Measurements from ENCODE around the gene EMID1.
"Not testable (repeated sequence)": the region's sequence is repeated elsewhere in the genome, so short reads cannot be mapped to it uniquely, and the experiment has no call there.

EMID1 gene

DNA sequence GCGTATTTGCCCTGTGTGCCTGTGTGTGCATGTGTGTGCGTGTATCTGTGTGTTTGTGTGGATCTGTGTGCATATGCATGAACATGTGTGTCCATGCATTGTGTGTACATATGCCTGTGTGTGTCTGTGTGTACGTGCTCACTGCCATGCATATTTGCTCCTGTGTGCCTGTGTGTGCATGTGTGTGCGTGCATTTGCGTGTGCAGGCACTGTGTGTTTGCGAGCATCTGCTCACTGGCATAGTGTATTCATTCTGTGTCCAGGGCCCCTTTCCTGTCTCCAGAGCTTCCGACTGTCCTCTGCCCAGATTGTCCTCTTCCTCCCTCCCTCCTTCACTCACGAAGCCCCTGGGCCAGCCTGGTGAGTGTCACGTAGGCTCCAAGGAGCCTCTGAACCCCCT is 5.8 kb downstream of the EMID1 start:
- DNase-seq = no peak

- no peak for DNase-seq
Observed at GRCh38 chr22:29212743-29213142, 7.0 kb downstream of the EMID1 start.

GRCh38 chr22:29213493-29213892 is 7.8 kb downstream of the EMID1 start:
- no peak for DNase-seq

- no peak for DNase-seq
Observed at GRCh38 chr22:29214232-29214631, 8.5 kb downstream of the EMID1 start.

DNA sequence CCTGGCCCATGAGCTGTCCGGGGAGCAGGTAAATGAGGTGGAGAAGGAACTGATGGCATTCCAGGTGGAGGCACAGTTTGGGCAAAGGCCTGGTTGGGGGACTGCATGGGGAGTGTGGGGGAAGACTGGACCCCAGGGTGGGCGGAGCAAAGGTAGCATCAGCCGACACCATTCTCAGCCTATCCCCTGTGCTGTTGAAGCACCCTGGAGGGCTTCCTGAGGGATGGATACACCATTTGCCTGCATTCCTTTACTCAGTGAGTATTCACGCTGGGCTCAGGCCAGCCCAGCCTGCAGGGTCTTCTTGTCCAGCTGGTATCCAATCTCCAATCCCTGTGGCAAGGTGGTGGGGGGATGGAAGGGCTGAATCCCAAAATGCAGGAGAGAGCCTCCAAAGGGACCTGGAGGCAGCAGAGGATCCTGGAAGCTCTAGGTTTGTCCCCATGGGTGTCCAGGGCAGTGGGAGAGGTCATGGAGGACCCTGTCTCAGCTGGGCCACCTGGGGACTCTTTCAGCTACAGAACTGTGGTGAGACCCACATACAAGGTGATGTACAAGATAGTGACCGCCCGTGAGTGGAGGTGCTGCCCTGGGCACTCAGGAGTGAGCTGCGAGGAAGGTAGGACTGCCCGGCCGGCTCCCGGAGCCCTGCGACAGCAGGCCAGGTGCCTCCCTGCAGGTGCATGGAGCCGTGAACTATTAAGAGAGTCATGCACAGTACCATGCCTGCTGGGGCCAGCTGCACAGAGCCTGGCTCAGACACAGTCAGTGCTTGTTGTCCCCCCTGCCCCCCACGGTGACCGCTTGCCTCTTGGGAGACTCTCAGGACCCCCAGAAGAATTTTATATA is 9.5 kb downstream of the EMID1 start:
- DNase-seq = peak; percentile 8

DNA sequence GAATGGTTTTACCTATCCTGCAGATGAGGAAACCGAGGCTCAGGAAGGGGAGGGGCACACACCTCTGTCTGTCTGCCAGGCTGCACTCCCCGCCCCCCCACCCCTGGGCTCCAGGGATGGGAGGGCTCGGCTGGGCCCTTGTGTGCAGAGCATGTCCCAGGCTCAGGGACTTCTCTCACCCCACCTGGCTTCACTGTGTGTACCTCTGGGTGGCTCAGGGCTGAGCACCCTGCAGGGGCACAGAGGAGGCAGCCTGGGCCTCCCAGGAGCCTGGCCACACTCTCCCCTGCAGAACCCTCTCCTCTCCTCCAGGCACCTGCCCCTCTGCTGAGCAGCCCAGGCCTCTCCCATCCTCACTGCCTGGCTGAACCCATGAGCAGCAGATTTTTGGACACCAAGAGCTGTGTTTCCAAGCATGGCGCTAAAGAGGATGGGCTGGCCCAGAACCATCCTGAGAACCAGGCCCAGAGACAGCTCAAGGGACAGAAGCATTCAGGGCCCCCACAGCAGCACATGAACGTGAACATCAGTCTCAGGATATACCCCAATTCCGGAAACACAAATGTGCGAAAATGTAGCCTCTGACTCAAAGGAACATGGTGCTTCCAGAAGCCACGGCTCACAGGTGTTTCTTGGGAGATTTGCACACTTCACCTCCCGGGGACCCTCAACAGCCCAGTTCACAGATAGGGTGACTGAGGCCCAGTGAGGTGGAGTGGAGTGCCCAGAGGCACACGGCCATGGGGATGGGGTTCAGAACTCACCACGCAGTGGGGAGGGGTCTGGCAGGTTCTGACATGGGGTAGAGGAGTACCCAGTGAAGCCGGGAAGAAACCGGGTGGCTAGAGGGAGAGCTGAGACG is 10.5 kb downstream of the EMID1 start:
- DNase-seq = no peak

GRCh38 chr22:29216873-29217666 is 11.4 kb downstream of the EMID1 start:
- DNase-seq = no peak

DNA sequence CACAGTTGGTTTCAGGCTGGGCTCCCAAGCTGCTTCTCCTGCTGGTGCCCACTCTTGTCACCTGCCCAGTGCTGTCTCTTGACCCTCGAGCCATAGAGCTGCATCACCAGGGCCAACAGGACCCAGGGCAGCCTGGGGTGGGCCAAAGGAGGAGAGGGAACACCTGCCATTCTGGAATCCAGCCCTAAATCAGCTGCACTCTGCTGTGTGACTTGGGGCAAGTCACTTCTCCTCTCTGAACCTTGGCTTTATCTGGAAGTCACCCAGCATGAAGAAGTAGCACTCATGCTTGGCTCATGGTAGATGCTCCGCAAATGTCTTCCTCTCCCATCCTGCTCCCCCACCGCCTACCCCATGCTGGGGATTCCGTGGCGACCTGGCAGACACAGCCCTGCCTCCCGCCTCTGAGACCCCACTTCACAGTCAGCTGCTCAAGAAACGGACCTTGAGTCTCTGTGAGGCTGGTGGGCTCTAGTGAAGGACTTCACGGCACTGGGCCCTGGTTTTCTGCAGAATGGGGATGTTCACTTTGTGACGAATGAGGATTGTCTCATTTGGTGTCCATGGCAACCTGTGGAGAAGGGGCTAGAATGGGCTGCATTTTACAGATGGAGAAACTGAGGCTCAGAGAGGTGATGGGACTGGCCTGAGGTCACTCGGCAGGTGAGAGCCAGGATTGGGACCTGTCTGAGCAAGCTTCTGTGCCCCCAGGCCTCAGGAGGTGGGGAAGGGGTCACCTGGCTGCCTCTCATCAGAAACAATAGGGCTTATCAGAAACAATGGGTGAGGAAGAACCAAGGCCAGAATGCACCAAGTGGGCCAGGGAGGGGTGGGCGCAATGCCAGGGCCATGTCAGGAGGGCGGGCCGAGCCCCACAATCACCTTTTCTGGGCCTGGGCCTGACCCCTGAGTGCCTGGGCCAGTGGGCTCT is 12.4 kb downstream of the EMID1 start:
- no peak for DNase-seq

DNA sequence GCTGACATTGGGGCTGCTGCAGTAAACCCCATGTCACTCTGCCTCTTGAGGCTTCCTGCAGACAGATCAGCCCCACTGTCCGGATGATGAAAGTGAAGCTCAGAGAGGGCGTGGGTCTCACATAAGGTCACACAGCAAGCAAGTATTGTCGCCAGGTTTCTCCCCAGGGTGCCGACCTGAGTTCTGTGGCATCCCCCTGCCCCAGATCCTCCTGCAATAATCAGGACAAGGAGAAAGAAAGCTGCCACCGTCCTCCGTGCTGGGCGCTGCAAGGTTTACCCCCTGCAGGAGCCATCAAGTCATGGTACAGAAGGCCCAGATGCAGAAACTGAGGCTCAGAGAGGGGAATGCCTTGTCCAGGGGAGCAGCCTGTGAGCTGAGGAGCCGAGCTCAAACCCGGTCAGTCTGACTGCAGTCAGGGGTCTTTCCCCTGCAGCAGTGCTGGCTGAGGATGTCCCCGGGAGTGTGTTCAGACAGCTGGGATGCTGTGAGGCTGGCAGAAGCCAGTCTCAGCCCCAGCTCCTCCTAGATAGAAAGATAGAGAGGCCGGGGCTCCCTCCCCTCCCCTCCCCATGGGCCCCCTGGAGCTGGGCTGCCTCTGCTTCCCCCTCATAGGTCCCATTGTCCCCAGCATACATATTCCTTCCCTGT is 13.2 kb downstream of the EMID1 start:
- no peak for DNase-seq

DNA sequence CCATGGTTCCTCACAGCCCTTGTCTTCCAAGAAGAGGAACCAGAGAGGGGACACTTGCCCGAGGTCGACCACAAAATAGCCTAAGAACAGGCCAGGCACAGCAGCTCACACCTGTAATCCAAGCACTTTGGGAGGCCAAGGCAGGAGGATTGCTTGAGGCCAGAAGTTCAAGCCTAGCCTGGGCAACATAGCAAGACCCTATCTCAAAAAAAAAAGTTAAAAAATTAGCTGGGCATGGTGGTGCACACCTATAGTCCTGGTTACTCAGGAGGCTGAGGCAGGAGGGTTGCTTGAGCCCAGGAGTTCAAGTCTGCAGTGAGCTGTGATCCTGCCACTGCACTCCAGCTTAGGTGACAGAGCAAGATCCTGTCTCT is 13.7 kb downstream of the EMID1 start:
- DNase-seq = not testable (repeated sequence)

DNA sequence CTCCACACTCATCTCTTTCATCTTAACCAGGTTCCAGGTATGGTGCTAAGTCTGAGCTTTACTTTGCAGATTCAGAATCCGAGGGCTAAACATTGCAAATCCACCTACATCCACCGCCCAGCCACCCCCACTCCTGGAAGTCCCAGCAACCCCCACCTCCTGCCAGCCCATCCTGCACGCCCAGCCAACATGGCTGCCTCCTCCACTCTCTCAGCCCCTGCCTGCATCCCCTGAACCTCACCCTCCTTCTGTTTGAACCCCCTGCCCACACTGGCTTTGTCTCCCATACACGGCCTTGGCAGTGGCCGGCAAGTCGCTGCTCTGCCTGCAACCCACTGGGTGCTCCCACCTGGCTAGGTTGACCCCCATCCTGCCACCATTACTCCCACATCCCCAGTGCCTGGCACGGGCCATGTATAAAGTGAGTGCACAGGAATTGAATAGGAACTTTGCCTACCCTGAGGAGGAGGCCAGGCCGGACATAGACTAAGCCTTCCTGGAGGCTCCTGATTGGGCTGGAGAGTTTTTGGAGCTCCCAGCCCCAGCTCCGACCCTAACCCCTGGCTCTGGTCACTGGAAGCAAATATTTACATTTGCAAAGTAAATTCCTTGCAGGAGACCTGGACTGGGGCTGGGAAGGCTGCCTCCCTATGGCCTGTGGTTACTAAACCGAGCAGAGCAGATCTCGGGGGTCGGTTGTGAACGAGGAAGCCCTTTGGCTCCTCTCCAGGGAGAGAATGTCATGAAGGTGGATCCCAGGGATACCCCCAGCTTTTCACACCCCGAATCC is 14.4 kb downstream of the EMID1 start:
- DNase-seq = no peak

DNA sequence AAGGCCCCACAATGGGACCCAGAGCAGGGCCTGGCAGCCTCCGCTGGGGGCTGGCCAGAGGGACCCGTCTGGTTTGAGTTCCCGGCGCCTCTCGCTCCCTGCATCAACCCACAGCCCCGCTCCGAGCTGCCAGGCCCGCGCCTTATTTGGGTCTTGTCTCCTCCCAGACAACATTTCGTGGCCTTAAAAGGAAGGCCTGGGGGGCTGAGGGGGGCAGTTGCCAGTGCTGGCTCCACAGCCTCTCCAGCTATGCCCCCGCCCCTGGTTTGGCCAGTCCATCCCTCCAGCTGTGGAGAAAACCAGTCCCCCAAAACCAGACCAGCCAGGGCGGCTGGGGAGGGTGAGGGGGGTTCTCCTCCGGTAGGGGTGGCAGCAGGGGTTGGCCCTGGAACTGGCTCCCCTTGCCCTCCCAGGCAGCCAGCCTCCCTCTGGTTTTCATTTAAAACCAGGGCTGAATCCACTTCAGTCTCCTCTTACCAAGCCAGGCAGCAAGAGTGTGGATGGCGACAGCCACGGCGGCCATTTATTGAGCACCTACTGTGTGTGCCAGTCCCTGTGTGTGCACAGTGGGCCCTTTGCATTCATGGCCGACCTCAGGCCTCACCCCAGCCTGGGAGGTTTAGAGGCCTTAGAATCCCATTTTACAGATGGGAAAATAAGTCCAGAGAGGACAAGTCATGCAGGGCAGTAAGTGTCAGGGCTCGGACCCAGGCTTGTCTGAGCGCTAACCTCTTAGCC is 18.6 kb downstream of the EMID1 start:
- no peak for DNase-seq

- no peak for DNase-seq
Observed at GRCh38 chr22:29224859-29225410, 19.2 kb downstream of the EMID1 start.

DNA sequence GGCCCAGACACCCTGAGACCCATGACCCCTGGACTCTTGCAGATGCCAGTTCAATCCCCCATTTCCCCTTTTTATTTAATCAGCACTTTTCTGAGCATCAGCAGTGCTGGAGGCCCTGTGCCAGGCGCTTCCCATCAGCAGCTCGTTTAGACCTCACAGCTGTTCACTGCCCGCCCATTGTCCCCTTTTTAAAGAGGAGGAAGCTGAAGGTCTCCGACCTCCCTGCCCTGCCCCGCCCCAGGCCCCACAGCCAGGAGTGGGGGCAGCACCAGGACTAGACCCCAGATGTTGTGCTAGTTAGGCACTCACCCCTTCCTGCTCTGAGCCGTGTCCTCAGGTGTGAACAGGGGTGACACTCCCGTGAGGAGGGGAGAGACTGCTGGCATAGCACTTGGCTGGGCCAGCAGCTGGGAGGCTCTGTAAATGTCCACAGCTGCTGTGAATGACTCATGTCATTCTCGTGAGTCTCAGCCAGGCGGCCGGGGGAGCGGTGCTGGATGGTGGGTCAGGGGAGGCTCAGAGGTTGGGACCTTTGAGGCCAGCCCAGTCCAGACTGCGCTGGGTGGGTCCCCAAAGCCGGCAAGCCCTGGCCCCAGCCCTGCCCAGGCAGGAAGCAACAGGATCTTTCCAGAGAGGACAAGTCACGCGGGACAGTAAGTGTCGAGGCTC is 19.9 kb downstream of the EMID1 start:
- DNase-seq = no peak

DNA sequence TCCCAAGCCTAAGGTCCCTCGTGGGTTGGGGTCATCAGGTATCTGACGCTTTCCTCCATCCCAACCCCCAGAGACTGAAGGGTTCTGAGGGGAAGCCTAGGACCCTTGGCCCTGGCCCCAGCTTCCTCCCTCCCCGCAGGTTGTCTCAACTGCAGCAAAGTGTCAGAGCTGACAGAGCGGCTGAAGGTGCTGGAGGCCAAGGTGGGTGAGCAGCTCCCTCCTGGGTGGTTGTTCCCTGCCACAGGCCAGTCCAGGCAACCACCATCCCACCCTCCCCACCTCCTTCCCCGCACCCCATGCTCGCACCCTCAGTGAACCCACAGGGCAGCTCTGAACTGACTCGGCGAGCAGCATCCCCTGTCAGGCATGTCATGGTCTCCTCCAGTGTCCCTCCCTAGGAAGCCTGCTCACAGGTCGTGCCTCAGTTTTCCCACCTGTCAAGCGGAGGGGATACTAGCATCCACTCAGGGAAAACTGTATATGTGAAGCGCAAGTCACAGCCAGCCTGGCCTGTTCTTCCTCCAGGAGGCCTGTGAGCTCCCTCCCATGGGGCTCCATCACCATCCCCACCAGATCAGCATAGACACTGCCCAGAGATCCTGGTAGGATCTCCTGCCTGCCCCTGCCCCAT is 20.8 kb downstream of the EMID1 start:
- DNase-seq = no peak

GRCh38 chr22:29230972-29231875 is 25.5 kb downstream of the EMID1 start:
- no peak for DNase-seq

Measured in NCI-H146 (cell line).